ENCODE data around the gene F12. TPM values are rescaled to one million over a fixed set of nuclear protein-coding genes. Genes with fewer than 3 reads are reported as not detected.

The F12 gene
- total RNA-seq, 1 donor from 2014 or later, result 0.51 TPM

GRCh38 chr5:177446200-177447065 is 37.1 kb upstream of the F12 start, which contains the start of gene PRR7:
Gene PRR7 (plus strand): TSS chr5:177446814. CDS start chr5:177455068, 8,254 bp downstream.
- peak; percentile 80 for DNase-seq

- no peak for DNase-seq
Observed at GRCh38 chr5:177445917-177446199, 36.5 kb upstream of the F12 start.

GRCh38 chr5:177445052-177445916 is 35.9 kb upstream of the F12 start:
- no peak for DNase-seq

GRCh38 chr5:177444106-177445051 is 35.0 kb upstream of the F12 start:
- no peak for DNase-seq

GRCh38 chr5:177443144-177443983 is 34.0 kb upstream of the F12 start:
- DNase-seq, result no peak

- no peak for DNase-seq
Observed at GRCh38 chr5:177442066-177442826, 32.9 kb upstream of the F12 start.

- no peak for DNase-seq
Observed at GRCh38 chr5:177440990-177441780, 31.8 kb upstream of the F12 start.

- DNase-seq, result no peak
Observed at GRCh38 chr5:177440211-177440989, 31.0 kb upstream of the F12 start.

GRCh38 chr5:177439518-177440053 is 30.2 kb upstream of the F12 start:
- no peak for DNase-seq

- no peak for DNase-seq
Observed at GRCh38 chr5:177438468-177438867, 29.1 kb upstream of the F12 start.

- no peak for DNase-seq
Observed at GRCh38 chr5:177437623-177438022, 28.3 kb upstream of the F12 start.

- DNase-seq, result no peak
Observed at GRCh38 chr5:177435847-177436536, 26.6 kb upstream of the F12 start.

- no peak for DNase-seq
Observed at GRCh38 chr5:177434942-177435738, 25.8 kb upstream of the F12 start.

GRCh38 chr5:177434437-177434836 is 25.1 kb upstream of the F12 start:
- no peak for DNase-seq

GRCh38 chr5:177433658-177434217 is 24.4 kb upstream of the F12 start:
- DNase-seq, result no peak

- DNase-seq, result no peak
Observed at GRCh38 chr5:177432839-177433657, 23.7 kb upstream of the F12 start.
